Endothelial cell (in vitro differentiated cells): ENCODE results near the gene APEH. TPM values are rescaled to one million over a fixed set of nuclear protein-coding genes. Genes with fewer than 3 reads are reported as not detected.

Experiments used
- DNase-seq: peaks from one replicate; pipeline ENCODE4 v3.0.0; 2021; ENCODE audit warnings: low spot score
- H3K27ac Mint-ChIP-seq: one replicate; pipeline ENCODE4 v1.8.0; 2021; ENCODE audit warnings: mixed read lengths, inconsistent platforms; ENCODE audit not compliant: unreplicated experiment
- H3K27me3 Mint-ChIP-seq: one replicate; pipeline ENCODE4 v1.8.0; 2021; ENCODE audit warnings: mild to moderate bottlenecking, moderate library complexity, mixed read lengths, inconsistent platforms; ENCODE audit not compliant: unreplicated experiment
- H3K36me3 Mint-ChIP-seq: one replicate; pipeline ENCODE4 v1.8.0; 2021; ENCODE audit warnings: mild to moderate bottlenecking, low read depth, mixed read lengths, inconsistent platforms; ENCODE audit not compliant: unreplicated experiment
- H3K4me1 Mint-ChIP-seq: one replicate; pipeline ENCODE4 v1.8.0; 2021; ENCODE audit warnings: mild to moderate bottlenecking, mixed read lengths, inconsistent platforms; ENCODE audit not compliant: unreplicated experiment
- H3K4me3 Mint-ChIP-seq: one replicate; pipeline ENCODE4 v1.8.0; 2021; ENCODE audit warnings: mild to moderate bottlenecking, mixed read lengths, inconsistent platforms; ENCODE audit not compliant: unreplicated experiment
- H3K9me3 Mint-ChIP-seq: one replicate; pipeline ENCODE4 v1.8.0; 2021; ENCODE audit warnings: mixed read lengths, inconsistent platforms; ENCODE audit not compliant: unreplicated experiment
- CTCF ChIP-seq: fragments of 200-600 bp; sonication (generic); IDR thresholded peaks from one replicate; pipeline ENCODE4 v1.5.0; 2021; ENCODE audit warnings: antibody characterized with exemption; ENCODE audit not compliant: unreplicated experiment
- total RNA-seq: library from RNA; stranded (reverse); fragmentation: NEBNext Ultra II Directional; extraction: Animal tissue kit (Norgen Biotek cat#: 25700); gene quantifications from one replicate; pipeline ENCODE4 v1.2.1, GENCODE V29; 2021; ENCODE audit not compliant: unreplicated experiment

APEH gene
- total RNA-seq, 1 donor from 2014 or later = 71.1 TPM

DNA sequence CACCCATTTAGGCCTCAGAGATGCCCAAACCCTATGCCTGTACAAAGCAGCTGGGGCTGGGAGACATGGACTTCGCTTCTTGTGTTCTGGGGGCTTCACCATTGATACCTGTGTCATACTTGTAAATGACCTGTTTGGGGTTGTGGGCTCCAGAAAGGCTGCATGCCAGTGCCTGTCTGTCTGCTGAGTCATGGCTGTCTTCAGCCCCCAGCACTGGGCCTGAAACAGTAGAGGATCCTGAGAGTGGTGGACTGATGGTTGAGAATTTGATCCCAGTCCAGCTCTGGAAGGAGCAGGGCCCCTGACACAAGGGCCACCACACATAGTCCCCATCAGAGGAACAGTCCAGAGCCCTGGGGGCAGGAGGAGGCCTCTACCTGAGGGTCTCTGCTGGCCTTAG is 24.6 kb upstream of the APEH start:
- Mint-ChIP-seq H3K9me3 (no peaks in the 10 kb centered on the region), H3K27me3 (peaks cover 5% of the 10 kb centered on the region), H3K4me3 (no peak overlapping the region), H3K36me3 (no peaks in the 10 kb centered on the region), H3K27ac (no peak overlapping the region), H3K4me1 (peaks cover 7% of the 10 kb centered on the region)
- no peak for TF ChIP-seq CTCF
- DNase-seq = no peak

GRCh38 chr3:49650177-49650576 is 24.0 kb upstream of the APEH start:
- Mint-ChIP-seq H3K27me3 (peaks cover 5% of the 10 kb centered on the region), H3K4me3 (no peak overlapping the region), H3K27ac (no peak overlapping the region), H3K36me3 (no peaks in the 10 kb centered on the region), H3K9me3 (no peaks in the 10 kb centered on the region), H3K4me1 (peaks cover 7% of the 10 kb centered on the region)
- TF ChIP-seq CTCF = no peak
- no peak for DNase-seq

DNA sequence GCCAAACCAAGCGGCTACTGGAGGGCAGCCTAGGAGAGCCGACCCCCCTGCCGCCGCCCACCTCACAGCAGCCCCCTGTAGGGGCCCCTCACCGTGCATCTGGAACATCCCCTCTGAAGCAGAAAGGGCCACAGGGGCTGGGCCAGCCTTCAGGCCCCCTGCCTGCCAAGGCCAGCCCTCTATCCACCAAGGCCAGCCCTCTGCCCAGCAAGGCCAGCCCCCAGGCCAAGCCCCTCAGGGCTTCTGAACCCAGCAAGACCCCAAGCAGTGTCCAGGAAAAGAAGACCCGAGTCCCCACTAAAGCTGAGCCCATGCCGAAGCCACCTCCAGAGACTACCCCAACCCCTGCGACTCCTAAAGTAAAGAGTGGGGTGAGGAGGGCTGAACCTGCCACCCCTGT is 23.5 kb upstream of the APEH start:
- TF ChIP-seq CTCF = no peak
- no peaks in the 10 kb centered on the region for H3K36me3 Mint-ChIP-seq
- H3K27ac Mint-ChIP-seq = no peak overlapping the region
- no peak overlapping the region for H3K4me3 Mint-ChIP-seq
- no peaks in the 10 kb centered on the region for H3K9me3 Mint-ChIP-seq
- no peak for DNase-seq
- H3K27me3 Mint-ChIP-seq = peaks cover under 1% of the 10 kb centered on the region
- peaks cover 7% of the 10 kb centered on the region for H3K4me1 Mint-ChIP-seq

- Mint-ChIP-seq H3K27ac (no peak overlapping the region), H3K36me3 (no peaks in the 10 kb centered on the region), H3K27me3 (no peaks in the 10 kb centered on the region), H3K4me1 (peaks cover 5% of the 10 kb centered on the region), H3K9me3 (no peaks in the 10 kb centered on the region), H3K4me3 (no peak overlapping the region)
- no peak for TF ChIP-seq CTCF
- no peak for DNase-seq
Observed at GRCh38 chr3:49652218-49652902, 21.8 kb upstream of the APEH start.

- TF ChIP-seq CTCF = no peak
- Mint-ChIP-seq H3K36me3 (no peaks in the 10 kb centered on the region), H3K27me3 (no peaks in the 10 kb centered on the region), H3K4me1 (no peaks in the 10 kb centered on the region), H3K27ac (no peak overlapping the region), H3K9me3 (no peaks in the 10 kb centered on the region), H3K4me3 (no peak overlapping the region)
- no peak for DNase-seq
Observed at GRCh38 chr3:49652903-49653415, 21.2 kb upstream of the APEH start.
